HepG2 (cell line): ENCODE results near the gene CABP4. TPM values are rescaled to one million over a fixed set of nuclear protein-coding genes. Genes with fewer than 3 reads are reported as not detected.

Experiments used
- ATAC-seq: fragments of 200-7000 bp; cut with Tn5 transposase; 3 replicates; pipeline ENCODE4 v1.9.1; 2020; ENCODE audit warnings: mild to moderate bottlenecking, moderate library complexity
- BruUV-seq: library from RNA; stranded (reverse); fragments of 400-500 nt; replicated peaks from 2 replicates; lab custom pipeline; 2021; lab: Mats Ljungman, UMichigan
- CTCF ChIA-PET: fragments of 300-600 bp; formaldehyde crosslinking; extraction: SDS; loops from one replicate; lab custom pipeline; 2021; ENCODE audit warnings: low total read pairs, inconsistent platforms, low intra/inter-chr PET ratio; lab: Yijun Ruan, JAX
- POLR2A ChIA-PET: fragments of 350-600 bp; sonication (Branson Sonifier 250); formaldehyde crosslinking; loops from one replicate; lab custom pipeline; 2020; ENCODE audit warnings: antibody characterized with exemption, inconsistent platforms; lab: Yijun Ruan, JAX
- DNase-seq: peaks from one replicate; pipeline ENCODE4 v3.0.0-alpha.2; 2015; ENCODE audit warnings: low spot score
- FAIRE-seq: peaks from 3 replicates; lab custom pipeline; 2011; peaks lifted over from hg19 to GRCh38; lab: Jason Lieb, UNC
- H2AFZ ChIP-seq: one replicate; pipeline ENCODE4 v1.6.1; 2011; ENCODE audit warnings: low read length, inconsistent platforms
- H3K27ac ChIP-seq: fragments of 300-600 bp; 3 replicates; pipeline ENCODE4 v1.8.0; 2011; ENCODE audit warnings: mixed run types, mild to moderate bottlenecking, mixed read lengths, low read length, inconsistent platforms; ENCODE audit not compliant: insufficient read depth; ENCODE audit errors: extremely low read length
- H3K27me3 ChIP-seq, 2 experiments: fragments of 200-600 bp in 1 of 2; 2 replicates in 1 of 2; 3 replicates in 1 of 2; pipeline versions ENCODE4 v1.6.0 to v1.8.0; 2011; ENCODE audit warnings: low read length in 2 of 2, mild to moderate bottlenecking in 2 of 2, moderate library complexity in 2 of 2, inconsistent platforms in 1 of 2; ENCODE audit not compliant: insufficient read depth in 2 of 2, control insufficient read depth in 1 of 2
- H3K36me3 ChIP-seq, 2 experiments: fragments of 200-600 bp in 1 of 2; replicated peaks in 1 of 2; 2 replicates in 1 of 2; 3 replicates in 1 of 2; pipeline versions ENCODE4 v1.5.1 to v1.8.0; 2011; ENCODE audit warnings: low read length in 2 of 2, inconsistent platforms in 1 of 2; ENCODE audit not compliant: insufficient read depth in 2 of 2, control insufficient read depth in 1 of 2
- H3K4me1 ChIP-seq: 2 replicates; pipeline ENCODE4 v1.5.1; 2012; ENCODE audit warnings: low read length, inconsistent platforms; ENCODE audit not compliant: insufficient read depth
- H3K4me2 ChIP-seq: 2 replicates; pipeline ENCODE4 v1.6.0; 2011; ENCODE audit warnings: low read depth, low read length, inconsistent platforms
- H3K4me3 ChIP-seq, 3 experiments: fragments of 200-600 bp in 1 of 3; sonication (generic), shearing (Covaris generic) in 1 of 3; replicated peaks in 1 of 3; 2 replicates each; pipeline ENCODE4 v1.5.1; 2011 to 2016; ENCODE audit warnings: low read length in 3 of 3, inconsistent platforms in 2 of 3, low read depth in 2 of 3, mild to moderate bottlenecking in 2 of 3, control low read depth in 1 of 3, mixed read lengths in 1 of 3; ENCODE audit not compliant: insufficient read depth in 1 of 3
- H3K79me2 ChIP-seq: one replicate; pipeline ENCODE4 v1.6.1; 2011; ENCODE audit warnings: low read length, inconsistent platforms; ENCODE audit not compliant: insufficient read depth
- H3K9ac ChIP-seq: 2 replicates; pipeline ENCODE4 v1.6.0; 2011; ENCODE audit warnings: mild to moderate bottlenecking, low read depth, low read length, inconsistent platforms; ENCODE audit not compliant: insufficient read depth
- H3K9me3 ChIP-seq: 2 replicates; pipeline ENCODE4 v1.5.1; 2012; ENCODE audit warnings: mild to moderate bottlenecking, low read length
- H4K20me1 ChIP-seq: 2 replicates; pipeline ENCODE4 v1.6.0; 2011; ENCODE audit warnings: inconsistent platforms, mild to moderate bottlenecking, low read length, moderate library complexity; ENCODE audit not compliant: insufficient read depth
- AKAP8 ChIP-seq: sonication (generic); formaldehyde crosslinking; IDR thresholded peaks from 2 replicates; pipeline ENCODE4 v1.5.1; 2020; ENCODE audit warnings: mild to moderate bottlenecking, missing genetic modification reagents
- CREB1 ChIP-seq, 2 experiments: fragments of 450-650 bp in 1 of 2; IDR thresholded peaks; 2 replicates each; pipeline ENCODE4 v1.6.1; 2016 to 2017; ENCODE audit warnings: control low read depth in 1 of 2, mild to moderate bottlenecking in 1 of 2, missing compliant biosample characterization in 1 of 2, missing genetic modification characterization in 1 of 2
- NCOA1 ChIP-seq: sonication (generic); formaldehyde crosslinking; IDR thresholded peaks from 2 replicates; pipeline ENCODE4 v1.9.0; 2021; ENCODE audit warnings: missing genetic modification reagents
- PCBP1 ChIP-seq: fragments of 200-400 bp; formaldehyde crosslinking; IDR thresholded peaks from 2 replicates; pipeline ENCODE4 v1.6.1; 2017; ENCODE audit warnings: mild to moderate bottlenecking, low read depth, low read length, borderline replicate concordance
- SAP130 ChIP-seq: IDR thresholded peaks from 2 replicates; pipeline ENCODE4 v1.6.1; 2016; ENCODE audit warnings: low read depth
- SMAD9 ChIP-seq: sonication (generic); formaldehyde crosslinking; IDR thresholded peaks from 2 replicates; pipeline ENCODE4 v1.5.1; 2020; ENCODE audit warnings: mild to moderate bottlenecking, missing genetic modification reagents
- SNAPC2 ChIP-seq: sonication (generic); formaldehyde crosslinking; IDR thresholded peaks from 2 replicates; pipeline ENCODE4 v1.8.1; 2022; ENCODE audit warnings: mild to moderate bottlenecking, missing genetic modification reagents
- ZNF44 ChIP-seq: sonication (generic); formaldehyde crosslinking; IDR thresholded peaks from 2 replicates; pipeline ENCODE4 v1.5.1; 2020; ENCODE audit warnings: mild to moderate bottlenecking, missing genetic modification reagents
- WGBS: methylation state at CpG from one replicate; pipeline ENCODE4 v1.1.6; 2017; ENCODE audit warnings: low lambda C conversion rate; 5-methylcytosine and 5-hydroxymethylcytosine counted together
- in situ Hi-C: cut with HindIII; loops from 2 replicates; pipeline ENCODE4 v1.10.0; 2017; ENCODE audit warnings: low pct_unique_long_range_greater_than_20kb; ENCODE audit not compliant: extremely low pct_ligation_motif_present
- intact Hi-C: fragments of 100-400 bp; cut with micrococcal nuclease; formaldehyde crosslinking; loops from one replicate; pipeline ENCODE4 v1.10.0; 2022; ENCODE audit not compliant: unreplicated experiment
- polyA plus RNA-seq, 8 experiments: library from polyadenylated mRNA; depleted of rRNA in 3 of 8; stranded (reverse) in 7 of 8; unstranded in 1 of 8; fragments of >200 nt; fragmentation: Illumina TruSeq in 4 of 8; extraction: Trizol in 4 of 8; gene quantifications; 2 replicates each; pipeline versions ENCODE4 v1.2.1 to v1.2.3, GENCODE V29; 2011 to 2016; ENCODE audit warnings: low read depth in 4 of 8, missing spikeins in 1 of 8, mixed read lengths in 1 of 8; ENCODE audit not compliant: insufficient read depth in 1 of 8
- total RNA-seq, 5 experiments: library from RNA; depleted of rRNA; stranded (reverse); fragments of >200 nt; fragmentation: Illumina TruSeq; extraction: Trizol; gene quantifications; 2 replicates each; pipeline ENCODE4 v1.2.3, GENCODE V29; 2016; ENCODE audit warnings: low read depth in 1 of 5
- TF ChIP-seq, protein P1 (sequence below): sonication (generic); formaldehyde crosslinking; IDR thresholded peaks from 2 replicates; pipeline ENCODE4 v1.5.1; 2020; ENCODE audit warnings: missing genetic modification reagents, mild to moderate bottlenecking, borderline replicate concordance
- TF ChIP-seq, protein P2 (sequence below), 2 experiments: sonication (generic) in 1 of 2; formaldehyde crosslinking in 1 of 2; IDR thresholded peaks; 2 replicates each; pipeline versions ENCODE4 v1.6.1 to v1.9.0; 2014 to 2022; ENCODE audit warnings: antibody characterized with exemption in 1 of 2, borderline replicate concordance in 1 of 2, inconsistent platforms in 1 of 2, low read depth in 1 of 2, missing genetic modification reagents in 1 of 2
- TF ChIP-seq, protein P3 (sequence below): sonication (generic); formaldehyde crosslinking; IDR thresholded peaks from 2 replicates; pipeline ENCODE4 v1.5.1; 2020; ENCODE audit warnings: mild to moderate bottlenecking, moderate library complexity, missing genetic modification reagents

CABP4 gene
- total and polyA plus RNA-seq, 2 of the 13 experiments (the other 11 are each of a cell fraction or from before 2014, with no cell fraction given): not detected

DNA sequence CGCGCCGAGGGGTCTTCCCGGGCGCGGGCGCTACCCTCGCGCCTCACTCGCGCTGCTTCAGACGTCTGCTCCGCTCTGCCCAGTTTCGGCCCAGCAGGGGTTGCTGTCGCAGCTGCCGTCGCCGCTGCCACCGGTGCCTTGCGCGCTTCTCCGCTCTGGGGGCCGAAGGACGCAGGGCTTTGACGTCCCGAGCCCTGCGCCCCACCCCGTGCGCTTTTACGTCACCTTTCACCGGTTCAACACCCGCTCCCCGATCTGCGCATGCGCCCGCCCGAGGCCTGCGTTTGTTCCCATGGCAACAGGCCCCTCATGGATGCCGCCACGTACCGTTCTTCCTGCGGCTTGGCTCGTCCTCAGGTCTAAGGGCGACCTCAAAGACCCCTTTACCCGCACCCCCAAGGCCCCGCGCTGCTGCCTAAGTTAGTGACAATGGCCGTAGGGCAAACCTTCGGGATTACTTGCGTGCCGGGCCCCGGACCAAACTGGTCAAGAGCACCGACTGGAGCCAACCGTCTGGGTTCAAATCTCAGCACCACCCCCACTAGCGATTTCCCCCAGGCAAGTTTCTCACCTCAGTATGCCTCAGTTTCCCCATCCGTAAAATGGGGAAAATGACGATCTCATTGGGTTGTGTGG is 53.5 kb downstream of the CABP4 start:
- Histone ChIP-seq H3K4me2 (peak overlapping the region; percentile 95), H3K4me3 (peak overlapping the region; percentile 74 to 98 (median 91)), H4K20me1 (no peaks in the 10 kb centered on the region), H3K4me1 (peaks cover 54% of the 10 kb centered on the region), H3K9ac (peak overlapping the region; percentile 94), H3K79me2 (peaks cover 10% of the 10 kb centered on the region), H3K36me3 (no peaks in the 10 kb centered on the region), H3K27ac (peak overlapping the region; percentile 96), H3K27me3 (no peaks in the 10 kb centered on the region), H3K9me3 (no peaks in the 10 kb centered on the region), H2AFZ (no peak overlapping the region)
- intact Hi-C loops: no loop called here
- no TSS peak for BruUV-seq
- in situ Hi-C loops: loop anchor here (5.0 kb wide), 1 partner anchor 106 kb away; the partner anchor contains the start of genes PPP1CA and TBC1D10C
- POLR2A ChIA-PET: interaction anchor here (0.8 kb wide), 1 partner anchor 116 kb away, joined by 3 read pairs; the partner anchor contains the start of gene RAD9A
- FAIRE-seq (no peak), DNase-seq (peak; percentile 91), ATAC-seq (peak; percentile 17)
- whole genome bisulfite sequencing: 0% methylated on average over 3 of the region's 57 CpGs
- CTCF ChIA-PET: interaction anchor here (0.6 kb wide), 1 partner anchor 98 kb away, joined by 3 read pairs; the partner anchor contains the start of gene NDUFV1
- peak; percentile 81 for TF ChIP-seq SAP130
- TF ChIP-seq, protein P1, sequence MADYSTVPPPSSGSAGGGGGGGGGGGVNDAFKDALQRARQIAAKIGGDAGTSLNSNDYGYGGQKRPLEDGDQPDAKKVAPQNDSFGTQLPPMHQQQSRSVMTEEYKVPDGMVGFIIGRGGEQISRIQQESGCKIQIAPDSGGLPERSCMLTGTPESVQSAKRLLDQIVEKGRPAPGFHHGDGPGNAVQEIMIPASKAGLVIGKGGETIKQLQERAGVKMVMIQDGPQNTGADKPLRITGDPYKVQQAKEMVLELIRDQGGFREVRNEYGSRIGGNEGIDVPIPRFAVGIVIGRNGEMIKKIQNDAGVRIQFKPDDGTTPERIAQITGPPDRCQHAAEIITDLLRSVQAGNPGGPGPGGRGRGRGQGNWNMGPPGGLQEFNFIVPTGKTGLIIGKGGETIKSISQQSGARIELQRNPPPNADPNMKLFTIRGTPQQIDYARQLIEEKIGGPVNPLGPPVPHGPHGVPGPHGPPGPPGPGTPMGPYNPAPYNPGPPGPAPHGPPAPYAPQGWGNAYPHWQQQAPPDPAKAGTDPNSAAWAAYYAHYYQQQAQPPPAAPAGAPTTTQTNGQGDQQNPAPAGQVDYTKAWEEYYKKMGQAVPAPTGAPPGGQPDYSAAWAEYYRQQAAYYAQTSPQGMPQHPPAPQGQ (CRISPR knock-in tag): no peak
- no peak for TF ChIP-seq ZNF44
- 0 out of 2 replicates have a peak, but pooled peaks have one; percentile 67 for TF ChIP-seq AKAP8 (CRISPR knock-in tag)
- TF ChIP-seq, protein P2, sequence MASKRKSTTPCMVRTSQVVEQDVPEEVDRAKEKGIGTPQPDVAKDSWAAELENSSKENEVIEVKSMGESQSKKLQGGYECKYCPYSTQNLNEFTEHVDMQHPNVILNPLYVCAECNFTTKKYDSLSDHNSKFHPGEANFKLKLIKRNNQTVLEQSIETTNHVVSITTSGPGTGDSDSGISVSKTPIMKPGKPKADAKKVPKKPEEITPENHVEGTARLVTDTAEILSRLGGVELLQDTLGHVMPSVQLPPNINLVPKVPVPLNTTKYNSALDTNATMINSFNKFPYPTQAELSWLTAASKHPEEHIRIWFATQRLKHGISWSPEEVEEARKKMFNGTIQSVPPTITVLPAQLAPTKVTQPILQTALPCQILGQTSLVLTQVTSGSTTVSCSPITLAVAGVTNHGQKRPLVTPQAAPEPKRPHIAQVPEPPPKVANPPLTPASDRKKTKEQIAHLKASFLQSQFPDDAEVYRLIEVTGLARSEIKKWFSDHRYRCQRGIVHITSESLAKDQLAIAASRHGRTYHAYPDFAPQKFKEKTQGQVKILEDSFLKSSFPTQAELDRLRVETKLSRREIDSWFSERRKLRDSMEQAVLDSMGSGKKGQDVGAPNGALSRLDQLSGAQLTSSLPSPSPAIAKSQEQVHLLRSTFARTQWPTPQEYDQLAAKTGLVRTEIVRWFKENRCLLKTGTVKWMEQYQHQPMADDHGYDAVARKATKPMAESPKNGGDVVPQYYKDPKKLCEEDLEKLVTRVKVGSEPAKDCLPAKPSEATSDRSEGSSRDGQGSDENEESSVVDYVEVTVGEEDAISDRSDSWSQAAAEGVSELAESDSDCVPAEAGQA (IDR thresholded peaks at IDR 0.05; ENCODE audit: low read depth): peak; percentile 74; the same call in 1 of the 2 replicates
- TF ChIP-seq, protein P2 (CRISPR knock-in tag; IDR thresholded peaks at IDR 0.05; ENCODE audit: borderline replicate concordance): no peak
- TF ChIP-seq SMAD9 (CRISPR knock-in tag): no peak
- 0 out of 2 replicates have a peak, but pooled peaks have one; percentile 8 for TF ChIP-seq SNAPC2
- TF ChIP-seq, protein P3, sequence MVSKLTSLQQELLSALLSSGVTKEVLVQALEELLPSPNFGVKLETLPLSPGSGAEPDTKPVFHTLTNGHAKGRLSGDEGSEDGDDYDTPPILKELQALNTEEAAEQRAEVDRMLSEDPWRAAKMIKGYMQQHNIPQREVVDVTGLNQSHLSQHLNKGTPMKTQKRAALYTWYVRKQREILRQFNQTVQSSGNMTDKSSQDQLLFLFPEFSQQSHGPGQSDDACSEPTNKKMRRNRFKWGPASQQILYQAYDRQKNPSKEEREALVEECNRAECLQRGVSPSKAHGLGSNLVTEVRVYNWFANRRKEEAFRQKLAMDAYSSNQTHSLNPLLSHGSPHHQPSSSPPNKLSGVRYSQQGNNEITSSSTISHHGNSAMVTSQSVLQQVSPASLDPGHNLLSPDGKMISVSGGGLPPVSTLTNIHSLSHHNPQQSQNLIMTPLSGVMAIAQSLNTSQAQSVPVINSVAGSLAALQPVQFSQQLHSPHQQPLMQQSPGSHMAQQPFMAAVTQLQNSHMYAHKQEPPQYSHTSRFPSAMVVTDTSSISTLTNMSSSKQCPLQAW (CRISPR knock-in tag): peak; percentile 82; the same call in 1 of the 2 replicates
- TF ChIP-seq NCOA1: peak; percentile 58; the same call in 1 of the 2 replicates
- TF ChIP-seq PCBP1: 0 out of 2 replicates have a peak, but pooled peaks have one; percentile 9
- peak; percentile 94 for TF ChIP-seq CREB1 (IDR thresholded peaks at IDR 0.05)
- TF ChIP-seq CREB1 (CRISPR knock-in tag; IDR thresholded peaks at IDR 0.05): peak; percentile 92
